Skin epidermis (tissue), 12 donors: ENCODE results near the gene PSMG3.
A peak's percentile ranks its signal among the peaks of the same experiment; 100 is the strongest.
"Not testable (repeated sequence)": the region's sequence is repeated elsewhere in the genome, so short reads cannot be mapped to it uniquely, and the experiment has no call there.

Experiments
- H3K27ac ChIP-seq, 21 experiments: fragments of 200-600 bp; sonication (generic) in 11 of 21; one replicate each; pipeline ENCODE4 v1.5.0; 2020; ENCODE audit warnings: mild to moderate bottlenecking in 3 of 21, inconsistent platforms in 2 of 21, moderate library complexity in 2 of 21
- H3K4me3 ChIP-seq, 7 experiments: fragments of 200-600 bp; sonication (generic) in 2 of 7; one replicate each; pipeline ENCODE4 v1.5.0; 2020; ENCODE audit warnings: inconsistent platforms in 2 of 7, mild to moderate bottlenecking in 2 of 7, moderate library complexity in 1 of 7

PSMG3 gene

DNA sequence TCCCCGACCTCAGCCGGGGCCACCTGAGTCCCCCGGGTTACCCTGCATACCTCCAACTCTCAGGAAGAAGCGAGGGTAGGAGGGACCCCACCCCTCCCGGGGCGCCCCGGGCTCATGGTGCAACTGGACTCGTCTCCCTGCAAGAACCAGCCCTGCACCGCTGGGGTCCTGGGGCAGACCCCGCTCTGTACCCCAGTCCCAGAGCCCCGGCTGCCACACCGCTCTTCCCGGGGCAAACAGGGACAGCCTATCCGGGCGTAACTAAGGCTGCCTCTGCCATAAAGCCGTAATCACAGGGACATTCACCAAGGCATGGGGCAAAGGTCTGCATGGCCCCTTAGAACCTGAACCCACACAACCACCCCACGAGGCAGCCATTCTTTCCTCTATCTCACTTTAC is 46.0 kb downstream of the PSMG3 start:
- Histone ChIP-seq H3K4me3 (no peak overlapping the region), H3K27ac (no peak overlapping the region)

DNA sequence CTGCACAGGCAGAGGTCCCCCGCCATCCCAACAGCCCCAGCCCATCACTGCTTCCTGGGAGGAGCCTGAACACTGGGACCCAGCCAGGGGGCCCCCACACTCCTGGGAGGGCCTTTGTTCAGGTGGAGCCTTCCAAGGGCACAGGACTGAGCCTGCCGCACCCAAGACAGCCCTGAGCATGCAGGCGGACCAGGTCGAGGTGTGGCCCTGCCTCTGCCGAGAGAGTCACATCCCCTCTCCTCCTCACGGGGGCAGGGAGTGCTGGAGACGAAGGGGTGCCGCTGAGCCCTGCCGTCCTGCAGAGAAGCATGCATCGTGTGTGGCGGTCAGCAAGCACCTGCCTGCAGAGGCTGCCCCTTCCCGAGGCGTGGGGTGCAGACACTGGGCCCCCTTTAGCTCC is 46.6 kb downstream of the PSMG3 start:
- no peak overlapping the region for H3K27ac ChIP-seq
- H3K4me3 ChIP-seq, result no peak overlapping the region

DNA sequence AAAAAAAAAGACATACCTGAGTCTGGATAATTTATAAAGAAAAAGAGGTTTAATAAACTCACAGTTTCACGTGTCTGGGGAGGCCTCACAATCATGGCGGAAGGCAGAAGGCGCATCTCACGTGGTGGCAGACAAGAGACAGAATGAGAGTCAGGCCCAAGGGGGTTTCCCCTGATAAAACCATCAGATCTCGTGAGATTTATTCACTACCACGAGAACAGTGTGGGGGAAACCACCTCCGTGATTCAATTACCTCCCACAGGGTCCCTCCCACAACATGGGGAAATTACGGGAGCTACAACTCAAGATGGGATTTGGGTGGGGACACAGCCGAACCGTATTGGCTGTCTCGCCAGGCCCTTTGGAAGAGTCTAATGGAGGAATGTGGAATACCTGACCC is 48.4 kb downstream of the PSMG3 start:
- Histone ChIP-seq H3K4me3 (no peak overlapping the region), H3K27ac (no peak overlapping the region)

- peak overlapping the region in 3 of 21 experiments; percentile 10 to 45 (median 20) for H3K27ac ChIP-seq
- H3K4me3 ChIP-seq, result no peak overlapping the region
Observed at GRCh38 chr7:1520539-1521234, 49.1 kb downstream of the PSMG3 start.

DNA sequence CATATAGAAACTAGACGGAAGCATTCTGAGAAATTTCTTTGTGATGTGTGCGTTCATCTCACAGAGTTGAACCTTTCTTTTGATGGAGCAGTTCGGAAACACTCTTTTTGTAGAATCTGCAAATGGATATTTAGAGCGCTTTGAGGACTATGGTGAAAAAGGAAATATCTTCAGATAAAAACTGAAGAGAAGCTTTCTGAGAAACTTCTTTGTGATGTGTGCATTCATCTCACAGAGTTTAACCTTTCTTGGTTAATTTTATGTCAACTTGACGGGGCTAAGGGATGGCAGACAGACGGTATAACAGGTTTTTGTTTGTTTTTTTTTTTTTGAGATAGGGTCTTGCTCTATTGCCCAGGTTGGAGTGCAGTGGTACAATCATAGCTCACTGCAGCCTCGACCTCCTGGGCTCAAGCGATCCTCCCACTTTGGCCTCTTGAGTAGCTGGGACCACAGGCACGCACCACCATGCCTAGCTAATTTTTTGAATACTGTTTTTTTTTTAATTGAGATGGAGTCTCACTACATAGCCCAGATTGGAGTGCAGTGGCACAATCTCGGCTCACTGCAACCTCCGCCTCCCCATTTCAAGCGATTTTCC is 50.4 kb downstream of the PSMG3 start:
- not testable (repeated sequence) for H3K4me3 ChIP-seq, H3K27ac ChIP-seq
